ENCODE data around the gene OR51B4. TPM values are rescaled to one million over a fixed set of nuclear protein-coding genes. Genes with fewer than 3 reads are reported as not detected.

Gene OR51B4
- total RNA-seq, 1 experiment from 2014 or later: not detected

GRCh38 chr11:5252919-5253265 is 48.9 kb downstream of the OR51B4 start (continued):
- TF ChIP-seq NR1H2 (CRISPR knock-in tag; IDR thresholded peaks at IDR 0.05) (no peak), FOXP4 (CRISPR knock-in tag; IDR thresholded peaks at IDR 0.05) (no peak)

- no peak overlapping the region for H3K4me3 Mint-ChIP-seq
- ChIA-PET POLR2A (no interaction called here), CTCF (no interaction called here)
- ATAC-seq (no peak), DNase-seq (ENCODE audit: low spot score) (no peak)
- H3K27me3 Mint-ChIP-seq (ENCODE audit: low read depth): peaks cover 26% of the 10 kb centered on the region
- H3K9me3 Mint-ChIP-seq: no peaks in the 10 kb centered on the region
- H3K36me3 Mint-ChIP-seq: no peaks in the 10 kb centered on the region
- H3K4me1 Mint-ChIP-seq: peaks cover 6% of the 10 kb centered on the region
- no peak overlapping the region for H3K27ac Mint-ChIP-seq
- TF ChIP-seq ZNF138 (CRISPR knock-in tag; conservative IDR thresholded peaks at IDR 0.05): no peak
- TF ChIP-seq FOXP1 (CRISPR knock-in tag; IDR thresholded peaks at IDR 0.05; ENCODE audit: borderline replicate concordance): no peak
- TF ChIP-seq FOXK1 (CRISPR knock-in tag; IDR thresholded peaks at IDR 0.05): no peak
- no peak for TF ChIP-seq JUN (CRISPR knock-in tag; IDR thresholded peaks at IDR 0.05)
- TF ChIP-seq ZNF423 (CRISPR knock-in tag; IDR thresholded peaks at IDR 0.05): no peak
- TF ChIP-seq ERG (CRISPR knock-in tag; IDR thresholded peaks at IDR 0.05): no peak
- no peak for TF ChIP-seq NFYB (CRISPR knock-in tag; conservative IDR thresholded peaks at IDR 0.05; ENCODE audit: low read depth)
- no peak for TF ChIP-seq CBFB (CRISPR knock-in tag; IDR thresholded peaks at IDR 0.05; ENCODE audit: low read depth)
- no peak for TF ChIP-seq GABPB1 (CRISPR knock-in tag; IDR thresholded peaks at IDR 0.05)
- TF ChIP-seq HMGXB4 (CRISPR knock-in tag; IDR thresholded peaks at IDR 0.05): no peak
- no peak for TF ChIP-seq AFF4 (CRISPR knock-in tag; IDR thresholded peaks at IDR 0.05; ENCODE audit: borderline replicate concordance)
- no peak for TF ChIP-seq ZNF219 (CRISPR knock-in tag; IDR thresholded peaks at IDR 0.05; ENCODE audit: borderline replicate concordance)
- TF ChIP-seq IRF2 (CRISPR knock-in tag; IDR thresholded peaks at IDR 0.05; ENCODE audit: borderline replicate concordance, low read depth): no peak
- no peak for TF ChIP-seq ZSCAN18 (CRISPR knock-in tag; IDR thresholded peaks at IDR 0.05)
- no peak for TF ChIP-seq ZNF281 (CRISPR knock-in tag; IDR thresholded peaks at IDR 0.05)
- TF ChIP-seq ATF2 (CRISPR knock-in tag; IDR thresholded peaks at IDR 0.05; ENCODE audit: borderline replicate concordance, low read depth): no peak
Observed at GRCh38 chr11:5252192-5252918, 49.4 kb downstream of the OR51B4 start.

All from WTC11 (cell line).